T-helper 22 cell (primary cell): ENCODE results near the gene LFNG.

Experiments used
- DNase-seq: peaks from one replicate; pipeline ENCODE4 v3.0.0-alpha.2; 2020; ENCODE audit warnings: low read depth

LFNG gene

GRCh38 chr7:2519119-2519930, at the start of gene LFNG:
Gene LFNG, plus strand, starts transcription at chr7:2519774. Its CDS starts 88 bp downstream, at chr7:2519862.
- peak; percentile 75 for DNase-seq

DNA sequence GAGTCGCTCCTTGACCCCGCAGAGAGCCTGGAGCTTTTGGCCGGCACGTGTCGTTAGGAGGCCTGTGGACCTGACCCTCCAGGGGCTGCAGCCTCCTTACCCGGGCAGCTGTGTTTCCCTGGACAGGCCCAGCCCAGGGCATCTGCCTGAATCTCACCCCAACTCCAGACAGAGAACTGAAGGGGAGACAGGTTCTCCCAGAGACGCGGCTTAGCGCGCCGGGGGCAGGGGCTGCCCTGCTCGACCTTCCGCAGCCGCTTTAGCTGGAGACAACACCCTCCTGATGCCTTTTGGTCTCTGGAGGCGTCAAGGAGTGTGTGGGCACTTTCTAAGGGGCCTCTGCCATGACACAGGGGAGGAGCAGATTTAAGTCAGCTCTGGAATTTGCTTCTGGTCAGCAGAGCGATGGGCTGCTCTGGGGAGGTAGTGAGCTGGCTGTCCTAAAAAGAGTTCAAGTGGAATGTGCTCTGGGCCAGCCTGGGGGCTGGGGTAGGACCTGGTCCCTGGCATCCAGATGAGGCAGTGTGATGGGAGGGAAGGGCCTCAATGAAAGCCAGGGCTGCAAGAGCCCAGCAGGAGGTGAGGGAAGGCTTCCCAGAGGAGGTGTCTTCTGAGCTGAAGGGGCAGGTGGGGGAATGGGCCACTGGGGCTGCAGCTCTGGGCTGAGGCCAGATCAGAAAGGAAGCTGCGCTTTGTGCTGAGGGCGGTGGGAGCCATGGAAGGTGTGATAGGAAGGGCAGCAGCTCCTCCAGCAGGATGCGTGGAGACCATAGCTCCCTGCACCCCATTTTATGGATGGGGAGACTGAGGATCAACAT, 49.2 kb upstream of the LFNG start:
- no peak for DNase-seq

DNA sequence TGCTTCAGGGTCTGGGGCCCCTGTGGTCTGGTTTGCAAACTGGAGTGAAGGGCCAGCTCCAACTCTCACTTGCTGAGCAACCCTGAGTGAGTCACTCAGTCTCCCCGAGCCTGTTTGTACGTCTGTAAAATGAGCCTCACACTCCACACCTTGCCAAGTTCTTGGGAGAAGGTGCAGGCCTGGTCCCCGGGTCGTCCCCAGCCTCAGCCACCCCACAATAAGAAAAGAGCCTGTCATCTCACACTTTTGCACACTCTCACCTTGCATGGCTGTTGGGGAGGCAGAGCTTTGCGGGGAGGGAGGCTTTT, 48.6 kb upstream of the LFNG start:
- DNase-seq, result no peak

DNA sequence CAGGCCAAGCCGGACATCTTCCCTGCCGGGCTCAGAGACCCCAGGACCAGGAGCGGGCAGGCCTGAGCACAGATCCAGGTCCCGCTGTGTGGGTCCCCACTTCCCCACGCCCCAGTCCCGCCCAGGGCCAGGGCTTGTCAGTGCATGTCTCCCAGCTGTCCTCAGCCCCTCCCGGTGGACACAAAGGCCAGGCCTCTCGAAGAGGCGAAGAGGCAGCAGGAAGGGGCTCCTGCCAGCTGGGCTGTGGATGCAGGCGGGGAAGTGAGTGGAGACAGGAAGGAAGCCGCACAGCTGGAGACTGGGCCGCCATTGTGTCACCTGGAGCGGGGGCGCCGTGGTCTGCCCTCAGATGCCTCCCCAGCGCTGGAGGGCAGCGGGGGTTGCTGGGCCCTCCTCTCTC, 48.2 kb upstream of the LFNG start:
- DNase-seq, result no peak

DNA sequence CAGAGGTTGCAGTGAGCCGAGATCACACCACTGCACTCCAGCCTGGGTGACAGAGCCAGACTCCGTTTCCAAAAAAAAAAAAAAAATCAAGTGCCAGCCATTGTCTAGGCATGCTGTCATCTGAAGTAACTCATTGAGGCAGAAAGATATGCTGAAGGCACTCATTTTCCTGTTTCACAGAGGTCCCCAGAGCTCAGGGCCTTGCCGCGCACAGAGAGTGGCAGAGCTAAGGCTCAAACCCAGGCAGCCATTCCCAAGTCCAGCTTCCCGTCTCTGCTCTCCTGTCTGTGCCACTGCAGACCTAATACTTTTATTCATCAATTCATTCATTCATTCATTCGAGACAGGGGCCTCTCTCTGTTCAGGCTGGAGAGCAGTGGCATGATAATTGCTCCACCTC, 46.8 kb upstream of the LFNG start:
- DNase-seq, result no peak

DNA sequence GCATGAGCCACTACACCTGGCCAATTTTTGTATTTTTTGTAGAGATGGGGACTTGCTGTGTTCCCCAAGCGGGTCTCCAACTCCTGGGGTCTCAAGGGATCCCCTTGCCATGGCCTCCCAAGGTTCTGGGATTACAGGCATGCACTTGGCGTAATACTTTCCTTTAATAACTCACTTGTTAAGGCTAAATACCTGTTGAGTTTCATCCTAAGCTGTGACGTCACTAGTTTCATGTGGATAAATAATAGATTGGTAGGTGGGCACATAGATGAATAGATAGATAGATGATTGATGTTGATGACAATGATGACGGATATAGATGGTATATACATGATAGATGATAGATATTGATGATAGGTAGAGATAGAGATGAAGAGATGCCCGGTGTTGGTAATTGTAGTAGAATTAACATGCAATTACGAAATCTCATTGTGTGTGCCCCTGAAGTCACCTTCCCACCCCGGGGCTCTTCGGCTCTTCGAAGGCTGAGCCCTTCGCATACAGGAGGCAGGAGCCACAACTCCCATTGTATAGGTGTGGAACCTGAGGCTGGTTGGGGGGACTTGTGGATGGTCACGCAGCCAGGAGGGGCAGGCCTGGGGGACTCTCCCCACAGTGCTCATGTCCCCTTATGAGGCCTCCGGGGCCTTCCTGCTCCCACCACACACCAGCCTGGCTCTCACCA, 45.9 kb upstream of the LFNG start:
- no peak for DNase-seq

DNA sequence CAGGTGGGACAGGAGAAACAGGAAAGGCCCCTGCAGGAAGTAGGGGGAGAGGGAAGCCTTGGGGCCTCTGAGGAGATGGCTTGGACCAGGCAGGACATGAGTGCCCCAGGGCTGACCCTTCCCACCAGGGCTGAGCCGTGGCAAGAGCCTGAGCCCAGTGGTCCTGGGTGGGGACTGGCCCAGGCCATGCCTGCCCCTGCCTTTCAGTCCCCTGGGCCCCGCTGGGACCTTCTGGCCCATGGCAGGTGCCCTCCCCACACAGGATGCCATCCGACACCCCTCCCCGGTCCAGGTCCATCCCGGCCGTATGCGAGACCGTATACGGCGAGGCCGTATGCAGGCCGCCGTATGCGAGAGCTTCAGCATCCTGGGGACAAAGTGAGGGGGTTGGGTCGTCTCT, 45.4 kb upstream of the LFNG start:
- DNase-seq, result no peak

DNA sequence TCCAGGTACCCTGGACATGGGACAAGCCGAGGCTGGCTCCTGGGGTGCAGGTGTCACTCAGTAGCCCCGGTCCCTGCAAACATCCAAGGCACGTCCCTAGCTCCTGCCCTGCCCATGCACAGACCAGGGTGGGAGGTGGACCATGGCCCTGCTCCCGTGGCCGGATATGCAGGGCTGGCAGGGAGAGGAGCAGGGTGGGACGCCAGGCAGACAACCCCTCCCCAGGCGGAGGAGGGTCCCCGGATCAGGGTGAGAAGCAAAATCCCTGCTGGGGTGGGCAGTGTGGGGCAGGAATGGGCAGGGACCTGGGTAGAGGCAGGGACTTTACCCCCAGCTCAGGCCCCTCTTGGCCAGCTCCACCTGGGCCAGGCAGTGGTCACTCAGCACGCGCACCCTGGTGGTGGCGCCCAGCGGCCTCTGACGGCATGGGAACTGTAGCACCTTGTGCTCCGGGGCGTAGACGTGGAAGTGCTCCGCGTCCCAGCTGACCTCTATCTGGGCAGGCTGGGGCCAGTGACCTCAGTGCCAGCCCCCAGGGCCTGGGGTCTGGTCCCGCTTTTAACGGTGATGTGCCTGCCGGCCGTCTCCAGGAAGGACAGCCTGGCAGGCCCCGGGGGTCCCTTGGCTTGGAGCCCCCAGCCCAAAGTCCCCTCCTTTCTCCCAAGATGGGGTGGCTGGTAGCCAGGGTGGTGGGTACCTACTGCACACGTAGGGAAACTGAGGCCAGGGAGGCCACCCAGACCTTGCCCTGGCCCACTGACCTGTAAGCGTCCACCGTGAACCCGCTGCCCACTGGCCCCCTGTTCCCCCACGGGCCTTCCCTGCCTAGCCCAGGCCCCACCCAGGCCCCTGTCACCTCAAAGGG, 44.5 kb upstream of the LFNG start:
- no peak for DNase-seq

DNA sequence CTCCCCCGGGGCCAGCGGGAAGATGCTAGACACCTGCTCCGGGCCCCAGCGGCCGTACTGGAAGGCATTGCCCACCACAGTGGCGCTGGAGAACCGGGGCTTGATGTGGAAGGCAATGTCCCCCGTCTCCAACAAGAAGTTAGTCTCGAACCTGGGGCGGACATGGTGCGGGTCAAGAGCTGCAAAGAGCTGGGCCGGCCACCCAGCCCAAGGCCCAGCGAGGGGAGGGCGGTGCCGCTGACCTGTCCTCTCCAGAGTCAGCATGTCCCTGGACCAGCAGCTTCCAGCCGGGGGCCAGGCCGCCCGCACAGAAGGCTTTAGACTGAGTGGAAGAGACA, 43.9 kb upstream of the LFNG start:
- no peak for DNase-seq

DNA sequence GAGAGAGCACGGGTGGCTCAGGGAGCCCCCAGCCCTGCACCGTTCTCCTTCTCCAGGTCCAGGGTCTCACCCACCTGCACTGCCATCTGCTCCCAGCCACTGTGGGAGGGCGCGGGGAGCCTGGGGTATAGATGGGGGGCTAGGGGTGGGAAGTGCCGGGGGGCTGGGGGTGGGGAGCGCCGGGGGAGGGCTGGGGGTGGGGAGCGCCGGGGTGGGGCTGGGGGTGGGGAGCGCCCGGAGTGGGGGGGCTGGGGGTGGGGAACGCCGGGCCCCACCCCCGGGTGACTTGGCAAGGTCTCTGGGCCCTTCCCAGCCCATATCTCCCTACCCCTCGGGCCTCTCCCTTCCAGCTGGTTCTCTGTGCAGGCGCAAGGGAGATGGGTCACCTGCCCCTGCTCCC, 43.3 kb upstream of the LFNG start, which contains the start of gene GRIFIN:
Gene GRIFIN, minus strand, starts transcription at position 101 of the 400 bp plus-strand sequence. Its CDS starts 15 bp downstream, at position 86.
- no peak for DNase-seq

DNA sequence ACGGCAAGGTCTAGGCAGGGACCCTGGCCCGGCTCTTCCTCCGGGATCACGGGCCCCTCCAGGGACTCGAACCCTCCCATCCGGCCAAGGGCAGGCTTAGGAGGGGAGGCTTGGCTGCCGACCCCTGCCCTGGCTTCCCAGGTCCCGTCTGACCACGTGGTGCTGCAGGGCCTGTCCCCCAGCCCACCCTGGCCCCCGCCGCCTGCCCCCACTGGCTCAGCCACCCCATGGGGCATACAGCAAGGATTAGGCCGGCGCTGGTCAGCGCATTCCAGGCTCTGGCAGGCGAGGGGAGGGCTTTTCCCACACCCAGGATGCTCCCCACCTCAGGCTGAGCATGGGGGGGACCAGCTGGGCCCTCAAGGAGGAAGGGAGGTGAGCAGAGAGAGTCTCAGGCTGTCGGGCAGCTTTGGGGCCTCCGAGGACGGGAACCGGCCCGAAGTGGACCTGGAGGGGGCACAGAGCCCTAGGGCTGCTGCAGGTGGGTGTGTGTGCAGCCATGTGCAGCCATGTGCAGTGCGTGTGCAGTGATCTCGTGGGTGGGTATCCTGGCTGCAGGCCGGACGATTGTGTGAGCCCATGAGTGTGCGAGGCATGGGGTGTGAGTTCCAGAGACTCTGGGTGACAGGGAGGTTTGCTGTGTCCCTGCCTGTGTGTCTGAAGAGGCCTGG, 42.7 kb upstream of the LFNG start:
- no peak for DNase-seq

GRCh38 chr7:2477447-2478398, 41.9 kb upstream of the LFNG start:
- DNase-seq, result no peak

DNA sequence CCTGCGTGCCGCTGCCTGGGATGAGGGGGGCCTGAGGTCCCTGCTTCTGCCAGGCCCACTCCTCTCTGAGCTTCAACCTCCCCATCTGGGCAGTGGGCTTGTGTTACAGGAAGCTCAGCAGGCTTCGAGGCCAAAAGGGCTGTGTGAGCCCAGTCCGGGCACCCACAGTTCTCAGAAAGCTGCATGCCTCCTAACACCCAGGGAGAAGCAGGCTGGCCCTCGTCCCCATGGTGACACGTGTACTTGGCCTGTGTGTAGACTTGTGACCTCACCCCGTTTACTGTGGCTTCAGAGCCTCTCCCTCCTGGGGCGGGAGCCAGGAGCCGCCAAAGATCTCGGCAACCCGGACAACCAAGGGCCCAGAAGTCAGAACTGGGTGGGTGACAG, 41.2 kb upstream of the LFNG start:
- DNase-seq, result no peak

DNA sequence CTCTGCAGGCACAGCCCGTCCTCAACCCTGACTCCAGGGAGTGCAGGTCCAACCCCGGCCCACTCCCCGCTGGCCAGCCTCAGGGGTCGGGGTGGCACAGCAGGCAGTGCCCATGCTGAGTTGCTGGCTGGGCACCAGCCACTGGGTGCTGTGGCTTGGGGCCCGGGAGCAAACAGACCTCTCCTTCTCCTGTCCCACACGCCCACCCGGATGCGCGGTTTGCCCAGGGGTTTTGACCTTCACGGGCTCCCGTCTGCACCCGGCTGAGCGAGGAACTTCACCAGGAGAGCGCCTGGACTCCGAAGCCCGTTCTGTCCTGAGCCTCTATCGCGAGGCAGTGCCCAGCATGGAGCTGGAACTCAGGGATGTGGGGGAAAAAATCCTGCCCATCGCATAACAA, 40.8 kb upstream of the LFNG start:
- no peak for DNase-seq

GRCh38 chr7:2479276-2480069, 40.1 kb upstream of the LFNG start:
- DNase-seq, result no peak

DNA sequence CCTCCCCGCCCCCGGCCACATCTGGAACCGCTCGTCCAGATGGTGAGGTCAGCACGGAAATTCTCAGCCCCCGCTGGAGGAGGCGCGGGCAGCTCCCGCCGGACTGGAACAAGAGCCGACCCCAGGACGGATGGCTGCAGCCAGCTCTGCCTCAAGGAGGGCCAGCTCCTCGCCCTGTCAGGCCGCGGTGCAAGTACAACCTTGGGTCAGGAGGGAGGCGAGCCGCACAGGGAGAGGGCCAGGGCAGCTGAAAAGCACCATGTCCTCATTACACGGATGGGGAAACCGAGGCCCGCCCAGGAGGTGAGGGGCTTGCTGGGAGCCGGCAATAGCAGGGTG, 39.5 kb upstream of the LFNG start:
- no peak for DNase-seq

DNA sequence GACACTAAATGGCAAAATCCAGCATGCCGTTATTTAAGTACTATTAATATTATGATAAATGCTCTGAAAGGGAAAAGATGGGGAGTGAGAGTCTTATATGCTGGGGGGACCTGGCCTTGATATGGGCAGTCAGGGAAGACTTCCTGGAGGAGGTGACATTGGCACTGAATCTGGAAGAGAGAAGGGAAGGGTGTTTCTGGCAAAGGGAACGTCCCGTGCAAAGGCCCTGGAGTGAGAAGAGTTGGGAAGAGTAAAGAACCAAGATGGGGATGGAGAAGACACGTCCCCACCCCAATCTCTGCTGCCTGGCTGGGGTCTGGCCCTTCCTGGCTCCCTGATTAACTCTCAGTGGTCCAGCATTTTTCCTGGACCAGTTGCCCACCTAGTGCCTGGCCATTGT, 38.4 kb upstream of the LFNG start:
- no peak for DNase-seq

DNA sequence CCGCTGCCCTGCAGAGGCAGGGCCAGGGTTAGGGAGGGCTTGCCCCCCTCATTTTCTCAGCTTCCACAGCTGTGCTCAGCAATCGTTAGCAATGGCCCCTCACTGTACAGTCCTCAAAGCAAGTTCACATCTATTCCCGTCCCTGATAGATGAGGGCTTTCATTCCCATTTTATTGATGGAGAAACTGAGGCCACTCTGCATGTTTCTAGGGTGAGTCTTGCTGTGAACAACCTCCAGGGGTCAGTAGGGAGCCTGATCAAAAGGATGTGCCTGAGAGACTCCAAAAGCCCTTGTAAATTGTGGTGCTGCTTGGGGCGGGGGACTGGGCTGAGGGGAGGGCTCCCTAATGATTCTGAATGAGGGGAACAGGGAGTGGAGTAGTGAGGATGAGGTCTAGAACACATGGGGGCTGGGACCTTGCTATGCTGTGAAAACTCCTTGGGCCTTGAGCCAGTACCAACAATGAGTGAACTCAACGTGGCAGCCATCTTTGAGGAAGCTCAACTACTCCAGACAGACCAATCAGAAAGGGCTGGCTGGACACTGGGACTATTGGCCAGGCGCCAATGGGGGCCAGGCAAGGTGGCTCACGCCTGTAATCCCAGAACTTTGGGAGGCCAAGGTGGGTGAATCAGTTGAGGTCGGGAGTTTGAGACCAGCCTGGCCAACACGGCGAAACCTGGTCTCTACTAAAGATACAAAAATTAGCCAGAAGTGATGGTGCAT, 36.7 kb upstream of the LFNG start:
- DNase-seq, result no peak

GRCh38 chr7:2483494-2483893, 36.1 kb upstream of the LFNG start:
- no peak for DNase-seq
